HG03460 (cell line): ENCODE results near the gene C8G.

Source experiments
- ATAC-seq: cut with Tn5 transposase; IDR thresholded peaks from one replicate; pipeline ENCODE4 v1.9.1; 2021; ENCODE audit not compliant: unreplicated experiment

C8G gene

GRCh38 chr9:136940526-136941230 is 4.4 kb upstream of the C8G start:
- no peak for ATAC-seq

GRCh38 chr9:136941231-136942111 is 3.6 kb upstream of the C8G start:
- ATAC-seq: no peak

GRCh38 chr9:136942112-136942880 is 2.7 kb upstream of the C8G start:
- ATAC-seq: no peak

- ATAC-seq: no peak
Measured at GRCh38 chr9:136942881-136943230, 2.2 kb upstream of the C8G start.

GRCh38 chr9:136943291-136944211 is 1.5 kb upstream of the C8G start:
- ATAC-seq: peak; percentile 11

- peak; percentile 29 for ATAC-seq
Measured at GRCh38 chr9:136944212-136944518, 878 bp upstream of the C8G start.

- no peak for ATAC-seq
Measured at GRCh38 chr9:136945333-136946227, 537 bp downstream of the C8G start.

- ATAC-seq: no peak
Measured at GRCh38 chr9:136946228-136947027, 1.4 kb downstream of the C8G start.

GRCh38 chr9:136947028-136947891 is 2.2 kb downstream of the C8G start:
- ATAC-seq: no peak

GRCh38 chr9:136947955-136948510 is 3.0 kb downstream of the C8G start:
- no peak for ATAC-seq

- no peak for ATAC-seq
Measured at GRCh38 chr9:136949239-136949816, 4.3 kb downstream of the C8G start.

- peak; percentile 80 for ATAC-seq
Measured at GRCh38 chr9:136949817-136950655, 5.0 kb downstream of the C8G start.

- no peak for ATAC-seq
Measured at GRCh38 chr9:136950656-136951276, 5.7 kb downstream of the C8G start.

GRCh38 chr9:136951541-136952320 is 6.7 kb downstream of the C8G start, which contains the start of gene LCN12:
TSS of gene LCN12 (plus strand) at chr9:136952273. CDS start at chr9:136952328, 55 bp downstream.
- ATAC-seq: no peak

- no peak for ATAC-seq
Measured at GRCh38 chr9:136952321-136952850, 7.3 kb downstream of the C8G start.
